Epithelial cell of esophagus (primary cell): ENCODE results near the gene L3MBTL1.
A peak's percentile ranks its signal among the peaks of the same experiment; 100 is the strongest.

ENCODE experiments used
- DNase-seq: peaks from one replicate; pipeline ENCODE4 v3.0.0; 2010; ENCODE audit warnings: low read depth
- H3K4me3 ChIP-seq: 2 replicates; pipeline ENCODE4 v1.5.1; 2011; ENCODE audit warnings: mild to moderate bottlenecking, low read length, control low read depth
- TF ChIP-seq, protein P1 (sequence below): IDR thresholded peaks from 2 replicates; pipeline ENCODE4 v1.5.1; 2011; ENCODE audit warnings: low read depth, mild to moderate bottlenecking, low read length, control low read depth, inconsistent platforms; ENCODE audit not compliant: insufficient read depth; ENCODE audit errors: missing control alignments

The L3MBTL1 gene

GRCh38 chr20:43507150-43508080 is at the start of gene L3MBTL1:
Gene L3MBTL1 (plus strand): TSS chr20:43507697. CDS start chr20:43513504, 5,807 bp downstream.
- DNase-seq: peak; percentile 70
- TF ChIP-seq, protein P1, sequence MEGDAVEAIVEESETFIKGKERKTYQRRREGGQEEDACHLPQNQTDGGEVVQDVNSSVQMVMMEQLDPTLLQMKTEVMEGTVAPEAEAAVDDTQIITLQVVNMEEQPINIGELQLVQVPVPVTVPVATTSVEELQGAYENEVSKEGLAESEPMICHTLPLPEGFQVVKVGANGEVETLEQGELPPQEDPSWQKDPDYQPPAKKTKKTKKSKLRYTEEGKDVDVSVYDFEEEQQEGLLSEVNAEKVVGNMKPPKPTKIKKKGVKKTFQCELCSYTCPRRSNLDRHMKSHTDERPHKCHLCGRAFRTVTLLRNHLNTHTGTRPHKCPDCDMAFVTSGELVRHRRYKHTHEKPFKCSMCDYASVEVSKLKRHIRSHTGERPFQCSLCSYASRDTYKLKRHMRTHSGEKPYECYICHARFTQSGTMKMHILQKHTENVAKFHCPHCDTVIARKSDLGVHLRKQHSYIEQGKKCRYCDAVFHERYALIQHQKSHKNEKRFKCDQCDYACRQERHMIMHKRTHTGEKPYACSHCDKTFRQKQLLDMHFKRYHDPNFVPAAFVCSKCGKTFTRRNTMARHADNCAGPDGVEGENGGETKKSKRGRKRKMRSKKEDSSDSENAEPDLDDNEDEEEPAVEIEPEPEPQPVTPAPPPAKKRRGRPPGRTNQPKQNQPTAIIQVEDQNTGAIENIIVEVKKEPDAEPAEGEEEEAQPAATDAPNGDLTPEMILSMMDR: no peak
- peak within 1 kb of the TSS; percentile 57 for H3K4me3 ChIP-seq

- TF ChIP-seq, protein P1: no peak
- peak overlapping the region; percentile 87 for H3K4me3 ChIP-seq
- DNase-seq: no peak
These were observed 49.0 kb upstream of the L3MBTL1 start for GRCh38 chr20:43458422-43458924.

GRCh38 chr20:43459022-43459942 is 48.2 kb upstream of the L3MBTL1 start:
- DNase-seq: peak; percentile 20
- TF ChIP-seq, protein P1: no peak

DNA sequence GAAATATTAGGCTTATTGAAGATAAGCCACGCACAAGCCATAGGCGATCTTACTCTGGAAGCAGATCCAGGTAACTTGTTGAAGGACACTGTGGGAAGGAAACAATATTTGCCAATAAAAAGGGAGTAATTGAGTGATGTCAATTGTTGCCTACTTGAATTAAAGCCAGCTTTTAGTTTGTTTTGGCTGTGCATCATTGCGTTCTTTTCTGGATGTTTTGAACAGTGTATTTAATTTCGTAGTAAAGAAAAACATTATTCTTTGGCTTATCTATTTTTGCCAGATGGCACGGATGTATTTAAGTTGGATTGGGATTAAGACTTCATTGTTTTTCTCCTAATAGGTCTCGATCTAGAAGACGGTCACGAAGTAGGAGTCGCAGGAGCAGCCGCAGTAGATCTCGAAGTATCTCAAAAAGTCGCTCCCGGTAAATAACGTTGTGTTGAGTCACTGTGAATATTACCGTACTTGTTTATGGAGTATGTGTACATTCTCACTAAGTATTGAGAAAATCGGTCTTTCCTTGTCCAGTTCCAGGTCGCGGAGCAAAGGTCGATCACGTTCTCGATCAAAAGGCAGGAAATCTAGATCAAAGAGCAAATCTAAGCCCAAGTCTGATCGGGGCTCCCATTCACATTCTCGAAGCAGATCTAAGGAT is 47.2 kb upstream of the L3MBTL1 start:
- H3K4me3 ChIP-seq: no peak overlapping the region
- no peak for DNase-seq
- TF ChIP-seq, protein P1: no peak

More at GRCh38 chr20:43459022-43459942, 48.2 kb upstream of the L3MBTL1 start:
- peak overlapping the region; percentile 87 for H3K4me3 ChIP-seq

GRCh38 chr20:43460830-43461200 is 46.7 kb upstream of the L3MBTL1 start:
- TF ChIP-seq, protein P1: no peak
- DNase-seq: no peak

More at GRCh38 chr20:43460830-43461200, 46.7 kb upstream of the L3MBTL1 start:
- H3K4me3 ChIP-seq: no peak overlapping the region
